RPMI8226 (cell line): Measurements from ENCODE around the gene ZNF598.
A peak's percentile ranks its signal among the peaks of the same experiment; 100 is the strongest.

ENCODE experiments used
- DNase-seq: peaks from one replicate; pipeline ENCODE4 v3.0.0-alpha.2; 2015

The ZNF598 gene

DNA sequence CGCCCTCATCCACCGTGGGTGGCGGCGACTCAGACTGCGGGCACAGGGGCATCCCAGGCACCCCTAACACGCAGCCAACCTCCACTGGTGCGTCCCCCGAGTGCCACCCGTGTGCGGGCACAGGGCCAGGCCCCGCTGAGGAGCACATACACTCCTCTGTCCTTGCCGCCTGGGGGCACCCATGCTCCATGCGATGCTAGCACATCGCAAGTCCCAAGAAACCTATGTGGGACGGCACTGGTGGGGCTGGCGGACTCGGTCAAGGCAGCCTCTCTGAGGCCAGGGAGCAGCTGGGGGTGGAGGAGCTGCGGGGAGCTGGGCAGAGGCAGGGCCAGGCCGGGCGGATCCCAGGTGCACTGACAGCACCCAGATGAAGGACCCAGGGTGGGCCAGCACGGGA, 4.0 kb downstream of the ZNF598 start:
- DNase-seq = no peak

DNA sequence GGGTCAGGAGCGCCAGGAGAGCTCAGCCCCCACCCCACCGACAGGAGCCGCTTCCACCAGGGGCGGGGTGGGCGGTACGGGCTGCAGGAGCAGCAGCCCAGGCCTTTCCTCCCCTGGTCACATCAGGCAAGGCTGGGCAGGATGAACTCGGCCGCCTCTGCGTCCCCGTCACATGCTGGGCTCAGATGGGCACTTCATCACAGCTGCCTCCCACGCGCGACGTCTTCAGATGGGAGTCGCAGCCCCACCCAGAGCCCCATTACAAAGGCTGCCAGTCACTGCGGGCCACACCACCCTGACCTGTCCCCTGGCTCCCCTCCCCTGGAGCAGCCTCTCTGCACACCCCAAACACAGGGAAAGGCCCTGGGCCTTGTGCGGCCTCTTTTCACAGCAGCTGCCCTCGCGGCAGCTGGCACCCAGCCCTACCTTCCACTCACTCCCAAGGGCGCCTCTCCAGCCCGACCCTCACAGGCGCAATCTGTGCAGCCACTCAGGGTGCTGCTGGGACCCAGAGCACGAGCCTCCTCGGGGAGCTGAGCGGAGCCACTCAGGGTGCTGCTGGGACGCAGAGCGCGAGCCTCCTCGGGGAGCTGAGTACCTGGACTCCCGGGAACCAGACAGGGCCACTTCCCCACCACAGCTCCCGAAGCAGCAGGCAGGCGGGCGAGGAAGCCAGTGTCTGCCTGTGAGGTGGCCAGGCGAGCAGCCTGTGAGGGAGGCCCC, 4.7 kb downstream of the ZNF598 start:
- no peak for DNase-seq

DNA sequence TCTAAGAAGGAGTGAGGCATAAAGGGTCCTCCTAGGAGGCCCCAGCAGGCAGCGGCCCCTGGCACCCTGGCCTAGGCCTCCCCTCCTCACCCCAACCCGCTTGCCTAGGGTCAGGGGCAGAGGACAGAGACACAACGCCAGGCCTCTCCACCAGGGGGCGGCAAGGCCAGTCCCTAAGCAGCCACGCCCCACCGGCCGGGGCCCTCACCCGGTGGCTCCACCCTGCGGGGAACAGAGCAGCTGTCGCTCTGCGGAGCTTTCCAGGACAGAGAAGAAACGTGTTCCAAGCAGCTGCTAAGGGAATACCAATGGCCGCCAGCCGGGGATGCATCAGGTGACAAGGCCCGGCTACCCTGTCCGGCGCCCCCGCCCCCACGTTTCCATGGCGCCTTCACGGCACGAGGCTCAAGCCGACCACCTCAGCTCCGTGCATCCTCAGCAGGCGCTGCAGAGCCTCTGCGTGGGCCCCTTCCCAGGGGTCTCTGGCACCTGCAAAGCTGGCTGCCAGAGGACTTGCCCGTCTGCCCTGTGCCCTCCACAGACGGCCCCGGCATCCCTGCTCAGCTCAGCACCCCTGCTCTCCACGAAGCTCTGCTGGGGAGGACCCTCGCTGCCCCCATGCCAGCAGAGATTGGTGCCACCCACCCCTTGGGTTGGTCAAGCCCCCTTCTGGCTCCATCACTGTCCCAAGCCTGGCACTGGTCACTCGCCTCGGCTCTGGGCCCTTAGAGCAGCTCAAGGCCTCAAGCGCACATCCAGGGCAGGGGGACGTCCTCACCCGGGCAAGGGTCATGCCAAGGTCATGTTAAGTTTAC, 5.6 kb downstream of the ZNF598 start:
- DNase-seq = peak; percentile 95

DNA sequence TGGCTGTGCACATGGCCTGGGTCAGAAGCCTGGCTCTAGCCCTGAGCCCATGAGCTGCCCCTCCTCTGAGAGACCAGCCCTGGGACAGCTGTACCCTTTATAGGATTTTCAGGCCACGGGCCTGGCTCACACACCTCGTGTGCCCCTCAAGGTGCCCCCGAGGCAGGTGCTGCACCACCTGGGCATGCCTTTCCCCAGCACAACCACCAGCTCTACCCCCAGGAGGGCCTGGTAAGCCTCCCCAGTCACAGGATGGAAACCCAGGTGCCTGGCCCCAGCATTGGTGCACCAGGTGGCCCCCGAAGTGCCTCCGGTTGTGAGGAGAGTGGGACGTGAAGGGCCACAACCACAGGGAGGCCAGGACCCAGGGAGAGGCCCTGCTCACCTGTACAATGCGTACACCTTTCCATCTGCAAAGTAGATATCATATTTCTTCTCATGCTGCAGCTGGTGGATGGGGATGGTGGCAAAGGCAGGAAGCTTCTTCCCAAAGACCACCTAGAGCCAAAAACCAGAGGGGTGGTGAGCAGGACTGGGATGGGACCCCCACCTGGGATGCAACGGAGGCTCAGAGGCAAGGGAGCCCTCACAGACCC, 6.3 kb downstream of the ZNF598 start:
- DNase-seq = no peak

DNA sequence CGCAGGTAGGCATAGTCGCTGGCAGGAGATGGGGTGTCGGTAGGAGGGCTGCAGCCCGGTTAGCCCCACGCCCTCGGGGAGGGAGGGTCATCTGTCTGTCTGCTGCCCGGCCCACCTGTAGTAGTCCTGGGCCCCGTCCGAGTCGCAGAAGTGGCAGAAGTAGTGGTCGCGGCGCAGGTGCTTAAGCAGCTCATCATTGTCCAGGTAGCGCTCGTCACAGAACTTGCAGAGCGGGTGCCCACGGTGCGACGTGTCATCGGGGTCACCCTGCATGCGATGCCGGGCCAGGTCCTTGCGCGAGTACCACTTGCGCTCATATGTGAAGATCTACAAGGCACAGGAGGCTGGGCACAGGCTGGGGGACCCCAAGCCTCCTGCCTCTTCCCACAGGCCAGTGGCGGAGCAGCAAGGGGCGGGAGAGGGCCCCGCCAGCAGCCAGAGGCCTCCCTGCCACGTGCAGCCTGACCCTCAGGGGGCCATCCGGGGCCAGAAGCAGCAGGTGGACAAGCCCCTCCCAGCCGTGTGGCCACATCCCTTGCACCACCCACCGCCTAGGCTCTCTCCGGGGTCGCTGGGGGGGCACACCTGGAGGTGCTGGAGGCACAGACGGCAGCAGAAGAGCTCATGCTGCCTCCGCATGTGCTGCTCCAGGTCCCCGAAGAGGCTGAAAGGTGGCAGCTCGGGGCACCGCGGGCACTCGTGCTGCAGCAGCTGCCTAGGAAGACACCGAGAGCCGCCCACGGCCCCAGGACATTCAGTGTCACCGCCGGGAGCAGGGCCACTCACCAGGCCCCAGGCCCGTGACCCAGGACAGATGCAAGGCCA, 7.0 kb downstream of the ZNF598 start:
- DNase-seq = no peak

DNA sequence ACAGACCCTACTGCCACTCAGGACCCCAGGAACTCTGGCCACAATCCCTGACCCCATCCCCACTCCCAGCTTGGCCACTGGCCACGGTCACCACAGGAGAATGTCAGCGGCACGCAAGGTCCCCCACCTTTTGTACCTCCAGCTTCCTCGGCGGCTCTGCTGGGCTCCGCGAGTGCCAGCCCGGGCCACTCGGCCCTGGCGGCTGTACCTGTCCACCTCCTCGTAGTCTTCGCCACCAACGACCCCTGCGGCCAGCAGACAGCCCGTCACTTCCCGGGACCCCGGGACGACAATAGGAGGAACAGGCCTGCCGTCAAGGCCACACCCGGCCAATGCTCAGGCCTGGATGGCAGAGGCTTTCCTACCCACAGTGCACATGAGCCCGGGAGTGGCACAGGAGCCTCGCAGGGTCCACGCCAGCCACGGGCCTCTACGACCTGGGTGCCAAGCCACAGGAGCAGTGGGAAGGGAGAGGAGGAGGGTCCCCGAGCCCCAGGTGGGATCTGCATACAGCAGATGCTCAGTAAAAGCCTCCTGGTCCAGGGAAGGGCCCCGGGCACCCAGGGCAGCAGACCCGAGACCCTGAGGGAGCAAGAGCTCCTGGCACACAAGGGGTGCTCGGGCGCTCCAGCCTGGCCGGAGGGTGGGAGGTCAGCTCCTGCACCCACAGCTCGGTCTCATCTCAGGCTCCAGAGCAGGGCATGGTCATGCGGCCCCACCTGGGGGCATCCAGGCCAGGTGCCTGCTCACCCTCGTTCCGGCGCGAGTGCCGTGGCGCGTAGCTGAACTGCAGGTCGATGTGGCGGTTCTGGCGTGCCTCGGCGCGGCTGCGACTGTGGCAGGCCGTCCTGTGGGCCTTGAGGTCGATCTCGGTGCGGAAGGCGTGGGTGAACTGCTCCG, 7.9 kb downstream of the ZNF598 start:
- DNase-seq = no peak

DNA sequence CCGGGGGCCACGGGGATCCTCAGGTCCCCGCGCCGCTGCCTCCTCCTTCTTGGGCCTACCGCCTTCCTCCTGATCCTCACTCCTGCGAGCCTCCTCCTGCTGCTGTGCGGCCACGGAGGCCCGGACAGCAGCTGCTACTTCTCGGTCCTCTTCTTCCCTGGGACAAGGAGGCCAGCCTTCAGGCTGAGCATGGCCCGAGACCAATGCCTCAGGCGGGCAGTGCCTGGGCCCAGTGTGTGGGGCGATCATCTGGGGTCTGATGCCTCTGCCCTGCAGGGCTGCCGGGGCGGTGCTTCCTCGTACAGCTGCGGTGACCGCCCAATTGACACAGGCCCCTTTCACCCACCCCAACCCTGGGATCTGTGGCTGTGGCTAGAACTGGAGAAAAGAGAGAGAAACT, 8.6 kb downstream of the ZNF598 start:
- DNase-seq = no peak

DNA sequence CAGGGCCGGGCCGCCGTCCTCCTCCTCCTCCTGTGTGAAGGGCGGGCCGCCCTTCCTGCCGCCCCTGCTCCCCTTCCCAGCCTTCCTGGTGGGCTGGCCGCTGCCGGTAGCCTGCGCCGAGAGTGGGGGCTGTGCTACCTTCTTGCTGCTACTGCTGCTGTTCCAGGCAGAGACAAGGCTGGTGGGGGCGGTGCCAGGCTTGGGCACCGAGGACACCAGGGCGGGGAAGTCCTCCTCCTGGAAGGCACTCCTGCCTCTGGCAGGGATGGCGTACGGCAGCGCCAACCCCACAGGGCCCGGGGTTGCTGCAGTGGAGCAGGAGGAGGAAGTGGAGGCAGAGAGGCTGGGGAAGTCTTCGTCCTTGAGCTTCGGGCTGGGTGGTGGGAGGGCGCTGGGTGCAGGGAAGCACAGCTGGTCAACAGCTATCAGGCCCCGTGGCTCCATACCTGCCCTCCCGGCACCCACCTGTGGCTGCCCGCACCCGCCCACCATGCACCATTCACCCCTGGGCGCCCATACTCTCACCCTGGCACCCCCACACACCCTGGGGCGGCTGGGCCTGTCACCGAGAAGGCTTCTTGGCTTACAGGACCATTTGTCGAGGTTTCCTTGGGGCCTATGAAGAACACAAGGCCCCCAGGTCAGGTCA, 9.6 kb downstream of the ZNF598 start:
- no peak for DNase-seq

DNA sequence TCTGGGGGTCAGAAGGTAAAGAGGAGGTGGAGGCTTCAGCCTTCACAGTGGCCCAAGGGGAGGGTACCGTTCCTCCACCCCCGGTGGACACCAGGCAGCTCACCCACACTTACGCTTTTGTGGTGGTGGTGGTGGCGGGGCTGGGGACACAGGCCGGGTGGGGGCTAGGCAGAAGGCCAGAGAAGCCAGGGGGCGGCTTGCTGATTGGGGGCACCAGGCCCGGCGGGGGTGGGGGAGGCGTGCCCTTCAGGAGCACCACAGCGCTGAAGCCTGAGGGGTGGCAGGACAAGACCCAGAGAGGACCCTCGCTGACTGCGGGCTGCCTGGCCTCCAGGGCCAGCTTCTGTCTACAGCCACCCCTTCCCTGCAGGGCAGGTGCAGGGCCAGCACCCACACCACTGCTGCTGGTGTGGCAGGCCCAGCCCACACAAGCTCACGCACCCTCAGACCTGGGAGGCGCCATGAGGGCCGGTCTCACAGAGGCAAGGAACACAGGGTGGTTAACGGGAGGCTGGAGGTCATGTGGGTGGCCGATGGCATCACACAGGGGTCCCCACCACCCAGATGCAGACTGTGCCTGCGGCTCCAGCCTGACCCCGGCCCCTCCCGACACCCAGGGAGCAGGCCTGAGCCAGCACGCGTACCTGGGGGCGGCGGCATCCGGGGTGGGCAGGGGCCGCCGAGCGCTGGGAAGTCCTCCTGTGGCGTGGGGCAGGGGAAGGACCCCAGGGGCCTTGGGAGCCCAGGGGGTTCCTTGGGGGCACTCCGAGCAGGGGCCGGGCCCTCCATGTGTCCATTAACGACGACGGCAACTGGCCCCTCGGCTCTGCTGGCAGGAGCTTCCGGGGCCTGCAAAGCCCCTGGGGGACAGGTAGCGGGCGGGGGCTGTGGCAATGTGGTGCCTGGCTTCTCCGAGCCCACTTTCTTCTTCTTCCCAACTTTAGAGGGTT, 10.5 kb downstream of the ZNF598 start:
- no peak for DNase-seq

DNA sequence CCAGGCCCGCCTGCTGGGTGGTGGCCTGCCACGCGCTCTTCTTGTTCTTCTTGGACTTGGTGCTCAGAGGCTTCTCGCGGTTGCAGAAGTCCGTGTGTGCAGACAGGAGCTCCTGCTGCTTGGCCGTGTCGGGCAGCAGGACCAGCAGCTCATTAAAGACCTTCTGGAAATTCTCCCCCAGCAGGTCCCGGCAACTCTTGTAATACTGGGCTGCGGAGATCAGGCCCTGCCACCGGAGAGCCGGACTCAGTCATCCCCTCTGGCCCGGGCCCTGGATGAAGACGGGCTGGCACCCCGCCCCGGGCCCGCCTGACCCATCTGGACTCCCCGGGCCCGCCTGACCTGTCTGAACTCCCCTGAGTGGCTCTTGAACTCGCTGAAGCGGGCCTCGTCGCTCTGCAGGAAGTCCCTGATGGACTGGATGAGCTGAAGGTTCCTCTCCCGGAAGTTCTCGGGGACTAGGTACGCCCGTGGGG, 11.2 kb downstream of the ZNF598 start:
- no peak for DNase-seq

DNA sequence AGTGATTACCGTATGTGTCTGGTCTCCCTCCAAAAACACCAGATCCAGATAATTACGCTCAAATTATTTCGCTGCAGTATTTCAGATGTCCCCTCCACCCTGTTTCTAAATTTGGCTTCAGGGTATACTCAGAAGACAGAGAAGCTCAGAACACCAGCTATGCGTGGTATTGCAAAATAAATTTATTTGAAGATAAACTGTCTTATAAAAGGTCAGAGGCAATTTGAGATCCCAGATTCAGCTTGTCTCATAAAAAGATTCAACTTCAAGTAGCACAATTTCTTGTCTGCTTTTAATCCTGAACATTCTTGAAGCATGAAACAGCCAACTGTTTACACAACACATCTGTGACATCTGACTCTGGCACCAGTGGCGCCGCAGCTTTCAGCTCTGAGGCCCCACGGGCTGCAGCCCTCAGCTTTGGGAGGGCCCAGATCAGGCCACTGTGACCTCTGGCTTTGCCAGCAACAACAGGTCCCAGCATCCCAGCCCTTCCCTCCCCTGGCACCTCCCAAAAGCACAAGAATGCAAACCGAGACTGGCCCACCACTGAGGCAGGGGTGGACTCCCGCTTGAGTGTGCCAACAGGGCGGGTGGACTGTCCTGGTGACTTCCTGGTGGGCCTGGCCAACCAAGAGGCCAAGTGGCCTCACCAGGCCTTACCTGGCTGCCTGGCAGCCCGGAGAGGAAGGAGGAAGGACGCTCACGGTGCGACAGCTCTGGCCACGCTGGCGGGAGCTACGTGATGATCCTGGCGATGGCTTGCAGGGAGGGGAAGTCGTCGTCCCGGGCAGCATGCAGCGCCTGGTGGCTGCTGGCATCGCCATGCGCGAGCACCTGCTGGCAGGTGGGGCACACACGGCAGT, 11.9 kb downstream of the ZNF598 start:
- DNase-seq = no peak

DNA sequence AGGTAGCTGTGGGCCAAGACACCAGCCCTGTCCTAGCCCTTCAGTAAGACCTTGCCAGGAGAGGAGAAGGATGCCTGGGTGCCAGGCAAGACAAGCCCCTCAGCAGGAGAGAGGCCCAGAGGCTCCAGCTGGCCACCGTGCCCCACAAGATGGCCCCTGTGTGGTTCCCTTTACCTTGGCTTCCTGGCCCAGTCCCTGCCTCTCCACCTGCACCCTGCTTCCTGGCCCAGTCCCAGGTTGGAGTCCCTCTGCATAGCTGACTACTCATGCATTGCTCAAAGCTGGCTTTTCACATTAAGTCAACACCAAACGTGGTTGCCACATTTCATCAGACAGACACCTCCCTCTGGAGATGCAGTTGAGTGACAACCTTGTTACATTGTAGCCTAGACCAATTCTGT, 15.9 kb downstream of the ZNF598 start:
- peak; percentile 38 for DNase-seq

DNA sequence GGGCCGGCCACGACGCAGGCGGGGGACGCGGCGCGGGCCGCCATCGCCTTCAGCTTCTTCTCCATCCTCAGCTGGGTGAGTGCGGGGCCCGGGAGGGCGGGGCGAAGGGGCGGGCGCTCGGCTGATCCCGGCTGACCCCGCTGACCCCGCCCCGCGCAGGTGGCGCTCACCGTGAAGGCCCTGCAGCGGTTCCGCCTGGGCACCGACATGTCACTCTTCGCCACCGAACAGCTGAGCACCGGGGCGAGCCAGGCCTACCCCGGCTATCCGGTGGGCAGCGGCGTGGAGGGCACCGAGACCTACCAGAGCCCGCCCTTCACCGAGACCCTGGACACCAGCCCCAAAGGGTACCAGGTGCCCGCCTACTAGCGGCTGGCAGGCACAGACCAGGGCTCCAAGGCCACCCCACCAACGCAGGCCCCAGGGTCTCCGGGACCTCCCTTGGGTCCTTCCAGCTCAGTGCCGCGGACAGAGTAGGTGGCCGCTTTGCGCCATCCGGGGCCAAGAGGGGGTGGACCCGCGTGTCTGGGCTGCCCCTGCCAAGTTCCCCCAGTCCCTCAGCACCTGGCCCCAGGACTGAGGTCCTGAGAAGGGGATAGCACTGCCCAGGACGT, 16.8 kb downstream of the ZNF598 start:
- no peak for DNase-seq

DNA sequence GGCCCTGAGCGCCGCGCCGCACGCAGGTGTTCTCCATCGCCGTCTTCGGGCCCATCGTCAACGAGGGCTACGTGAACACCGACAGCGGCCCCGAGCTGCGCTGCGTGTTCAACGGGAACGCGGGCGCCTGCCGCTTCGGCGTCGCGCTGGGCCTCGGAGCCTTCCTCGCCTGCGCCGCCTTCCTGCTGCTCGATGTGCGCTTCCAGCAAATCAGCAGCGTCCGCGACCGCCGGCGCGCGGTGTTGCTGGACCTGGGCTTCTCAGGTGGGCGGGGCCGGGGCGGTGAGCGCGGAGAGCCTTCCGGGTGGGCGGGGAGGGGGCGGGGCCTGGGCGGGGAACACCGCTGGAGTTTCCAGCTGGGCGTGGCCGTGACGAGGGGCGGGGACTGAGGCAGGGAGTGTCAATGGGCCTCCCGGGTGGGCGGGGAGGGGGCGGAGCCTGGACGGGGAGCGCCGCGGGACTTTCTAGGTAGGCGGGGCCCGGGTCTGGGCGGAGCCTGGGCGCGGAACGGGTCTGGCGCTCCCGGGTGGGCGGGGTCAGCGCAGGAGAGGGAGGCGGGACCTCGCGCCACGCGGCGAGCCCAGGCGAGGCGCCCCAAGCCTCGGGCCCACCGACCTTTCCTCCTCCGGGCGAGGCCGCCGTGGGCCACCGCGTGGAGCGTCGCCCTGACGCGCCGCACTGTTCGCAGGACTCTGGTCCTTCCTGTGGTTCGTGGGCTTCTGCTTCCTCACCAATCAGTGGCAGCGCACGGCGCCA, 17.5 kb downstream of the ZNF598 start:
- peak; percentile 97 for DNase-seq

DNA sequence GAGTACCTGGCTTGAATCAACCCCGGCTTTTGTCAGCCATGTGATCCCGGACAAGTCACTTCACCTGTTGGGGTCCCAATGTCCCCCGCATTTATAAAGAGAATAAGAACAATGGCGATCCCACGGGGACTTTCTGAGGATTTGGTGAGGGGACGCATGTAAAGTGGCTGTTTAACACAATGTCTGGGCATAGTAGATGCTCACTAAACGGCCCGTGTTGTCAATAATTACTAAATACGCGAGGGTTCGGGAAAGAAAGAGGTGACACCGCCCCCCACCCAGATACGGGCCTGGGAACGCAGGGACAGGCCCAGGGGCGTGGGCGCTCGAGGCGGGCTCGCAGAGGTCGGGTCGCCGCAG, 18.1 kb downstream of the ZNF598 start:
- no peak for DNase-seq

DNA sequence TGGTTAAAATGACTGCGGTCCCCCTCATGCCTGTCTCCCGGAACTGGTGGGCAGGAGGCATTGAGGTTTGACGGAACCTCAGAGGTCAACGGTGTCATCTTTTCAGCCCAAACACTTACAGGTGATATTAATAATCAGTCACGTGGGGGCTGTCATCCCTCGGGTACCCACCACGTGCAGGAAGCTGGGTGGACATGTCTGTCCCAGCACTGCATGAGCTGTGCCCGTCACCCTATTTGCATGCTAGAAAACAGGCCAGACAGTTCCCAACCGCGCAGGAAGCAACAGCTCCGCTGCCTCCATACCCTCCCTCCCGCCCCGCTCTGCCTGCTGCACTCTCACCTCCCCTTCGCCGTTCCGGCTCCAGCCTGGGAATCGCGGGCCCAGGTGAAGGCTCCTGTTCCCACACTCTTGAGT, 18.5 kb downstream of the ZNF598 start:
- no peak for DNase-seq

DNA sequence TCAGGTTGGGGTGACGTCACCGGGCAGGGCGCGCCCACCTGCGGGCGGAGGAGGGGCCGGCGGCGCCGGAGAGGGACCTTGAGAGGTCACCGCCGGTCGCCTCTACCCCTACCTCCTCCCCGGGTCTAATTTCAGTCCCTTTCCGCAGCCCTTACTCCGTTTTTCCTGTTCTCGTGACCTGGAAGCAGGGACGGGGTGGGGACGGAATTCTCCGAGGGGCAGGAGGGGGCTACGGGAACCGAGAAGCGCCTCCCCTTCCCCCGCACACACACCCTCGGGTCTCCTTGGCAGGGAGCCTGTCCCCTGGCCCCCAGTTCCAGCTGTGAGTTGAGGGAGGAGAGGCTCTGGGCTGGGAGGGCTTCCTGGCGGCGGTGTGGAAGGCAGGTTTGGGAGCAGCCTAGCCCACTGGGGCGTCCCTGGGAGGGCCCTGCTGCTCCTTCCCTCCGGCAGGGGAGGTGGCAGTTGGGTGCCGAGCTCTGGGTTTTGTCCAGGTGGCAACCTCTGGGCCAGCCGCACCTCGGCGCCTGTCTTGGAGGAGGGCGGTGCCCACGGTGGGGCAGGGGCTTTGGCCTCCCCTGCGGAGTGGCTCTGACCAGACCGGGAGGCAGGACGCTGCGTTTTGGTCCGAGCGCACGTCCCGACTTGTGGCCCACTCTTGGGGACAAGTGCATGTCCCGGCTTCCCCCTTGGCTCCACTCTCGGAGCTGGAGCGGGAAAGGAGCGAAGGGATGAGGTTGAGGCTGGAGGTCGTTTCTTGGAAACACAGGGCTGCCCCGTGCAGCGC, 19.1 kb downstream of the ZNF598 start:
- peak; percentile 80 for DNase-seq

DNA sequence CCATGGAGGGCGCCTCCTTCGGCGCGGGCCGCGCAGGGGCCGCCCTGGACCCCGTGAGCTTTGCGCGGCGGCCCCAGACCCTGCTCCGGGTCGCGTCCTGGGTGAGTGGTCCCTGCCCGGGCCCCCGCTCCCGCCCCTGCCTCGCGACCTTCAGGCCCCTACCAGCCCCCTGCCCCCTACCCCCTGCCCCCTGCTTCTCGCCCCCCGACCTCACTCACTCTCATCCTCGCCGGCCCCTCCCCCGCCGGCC, 19.6 kb downstream of the ZNF598 start:
- no peak for DNase-seq
